Esophagus squamous epithelium (tissue), 4 donors: ENCODE results near the gene ATG14.

Experiments used
- CTCF ChIP-seq, 6 experiments: fragments of 450-650 bp in 4 of 6; fragments of 200-600 bp in 2 of 6; sonication (generic) in 2 of 6; IDR thresholded peaks; one replicate each; pipeline ENCODE4 v1.5.1; 2016 to 2019; ENCODE audit warnings: antibody characterized with exemption in 6 of 6, mild to moderate bottlenecking in 4 of 6, moderate library complexity in 4 of 6
- POLR2A ChIP-seq, 4 donors: fragments of 450-650 bp; IDR thresholded peaks; one replicate each; pipeline ENCODE4 v1.6.1; 2017; ENCODE audit warnings: antibody characterized with exemption in 4 of 4, mild to moderate bottlenecking in 4 of 4, moderate library complexity in 3 of 4

- TF ChIP-seq CTCF (IDR thresholded peaks at IDR 0.05) (no peak), POLR2A (IDR thresholded peaks at IDR 0.05) (no peak)
Observed at GRCh38 chr14:55323910-55324309, 87.7 kb downstream of the ATG14 start.
